ENCODE results near the gene FBXO34.

Gene FBXO34

DNA sequence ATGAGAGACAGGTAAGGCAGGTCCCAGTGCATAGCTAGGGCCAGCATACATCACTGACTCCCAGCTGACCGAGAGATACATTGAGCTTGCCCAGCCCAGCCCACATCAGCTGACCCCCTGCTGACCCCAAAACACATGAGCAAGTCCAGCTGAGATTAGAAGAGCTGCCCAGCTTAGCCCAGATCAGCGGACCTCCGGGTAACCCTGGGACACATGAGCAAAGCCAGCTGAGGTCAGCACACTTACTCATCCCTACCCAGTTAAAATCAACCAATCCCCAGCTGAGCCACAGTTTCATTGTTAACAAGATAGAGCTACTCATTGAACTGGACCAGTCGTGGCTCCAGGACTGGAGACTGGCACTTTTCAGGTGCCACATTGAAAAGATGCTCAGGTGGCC is 21.8 kb upstream of the FBXO34 start:
- no peak for TF ChIP-seq RAD21 (IDR thresholded peaks at IDR 0.05; ENCODE audit: low read depth)
- TF ChIP-seq FOXM1 (IDR thresholded peaks at IDR 0.05; ENCODE audit: borderline replicate concordance, low read depth): no peak
- no peak for TF ChIP-seq TCF12 (IDR thresholded peaks at IDR 0.05; ENCODE audit: low read depth)
- TF ChIP-seq NFIC (IDR thresholded peaks at IDR 0.05): no peak
- TF ChIP-seq, protein P1, sequence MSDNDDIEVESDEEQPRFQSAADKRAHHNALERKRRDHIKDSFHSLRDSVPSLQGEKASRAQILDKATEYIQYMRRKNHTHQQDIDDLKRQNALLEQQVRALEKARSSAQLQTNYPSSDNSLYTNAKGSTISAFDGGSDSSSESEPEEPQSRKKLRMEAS (IDR thresholded peaks at IDR 0.05): no peak
- TF ChIP-seq, protein P2, sequence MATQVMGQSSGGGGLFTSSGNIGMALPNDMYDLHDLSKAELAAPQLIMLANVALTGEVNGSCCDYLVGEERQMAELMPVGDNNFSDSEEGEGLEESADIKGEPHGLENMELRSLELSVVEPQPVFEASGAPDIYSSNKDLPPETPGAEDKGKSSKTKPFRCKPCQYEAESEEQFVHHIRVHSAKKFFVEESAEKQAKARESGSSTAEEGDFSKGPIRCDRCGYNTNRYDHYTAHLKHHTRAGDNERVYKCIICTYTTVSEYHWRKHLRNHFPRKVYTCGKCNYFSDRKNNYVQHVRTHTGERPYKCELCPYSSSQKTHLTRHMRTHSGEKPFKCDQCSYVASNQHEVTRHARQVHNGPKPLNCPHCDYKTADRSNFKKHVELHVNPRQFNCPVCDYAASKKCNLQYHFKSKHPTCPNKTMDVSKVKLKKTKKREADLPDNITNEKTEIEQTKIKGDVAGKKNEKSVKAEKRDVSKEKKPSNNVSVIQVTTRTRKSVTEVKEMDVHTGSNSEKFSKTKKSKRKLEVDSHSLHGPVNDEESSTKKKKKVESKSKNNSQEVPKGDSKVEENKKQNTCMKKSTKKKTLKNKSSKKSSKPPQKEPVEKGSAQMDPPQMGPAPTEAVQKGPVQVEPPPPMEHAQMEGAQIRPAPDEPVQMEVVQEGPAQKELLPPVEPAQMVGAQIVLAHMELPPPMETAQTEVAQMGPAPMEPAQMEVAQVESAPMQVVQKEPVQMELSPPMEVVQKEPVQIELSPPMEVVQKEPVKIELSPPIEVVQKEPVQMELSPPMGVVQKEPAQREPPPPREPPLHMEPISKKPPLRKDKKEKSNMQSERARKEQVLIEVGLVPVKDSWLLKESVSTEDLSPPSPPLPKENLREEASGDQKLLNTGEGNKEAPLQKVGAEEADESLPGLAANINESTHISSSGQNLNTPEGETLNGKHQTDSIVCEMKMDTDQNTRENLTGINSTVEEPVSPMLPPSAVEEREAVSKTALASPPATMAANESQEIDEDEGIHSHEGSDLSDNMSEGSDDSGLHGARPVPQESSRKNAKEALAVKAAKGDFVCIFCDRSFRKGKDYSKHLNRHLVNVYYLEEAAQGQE (IDR thresholded peaks at IDR 0.05; ENCODE audit: low read depth): no peak
- TF ChIP-seq TAF1 (IDR thresholded peaks at IDR 0.05; ENCODE audit: low read depth): no peak
- no peak for TF ChIP-seq CREB1 (IDR thresholded peaks at IDR 0.05; ENCODE audit: low read depth)
- TF ChIP-seq EGR1 (IDR thresholded peaks at IDR 0.05): no peak
- TF ChIP-seq CEBPB (IDR thresholded peaks at IDR 0.05): no peak
- no peak for TF ChIP-seq TEAD4 (IDR thresholded peaks at IDR 0.05)

DNA sequence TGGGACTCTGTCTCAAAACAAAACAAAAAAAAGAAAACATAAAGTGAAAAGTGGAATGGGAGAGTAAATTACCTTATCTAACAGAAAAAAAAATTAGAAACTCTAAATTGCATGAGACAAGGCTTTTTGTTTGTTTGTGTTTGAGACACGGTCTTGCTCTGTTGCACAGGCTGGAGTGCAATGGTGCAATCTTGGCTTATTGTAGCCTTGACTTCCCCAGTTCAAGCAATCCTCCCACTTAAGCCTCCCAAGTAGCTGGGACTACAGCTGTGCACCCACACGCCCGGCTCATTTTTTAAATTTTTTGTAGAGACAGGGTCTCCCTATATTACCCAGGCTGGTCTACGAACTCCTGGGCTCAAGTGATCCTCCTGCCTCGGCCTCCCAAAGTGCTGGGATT is 17.9 kb upstream of the FBXO34 start:
- TF ChIP-seq, protein P1 (IDR thresholded peaks at IDR 0.05): no peak

DNA sequence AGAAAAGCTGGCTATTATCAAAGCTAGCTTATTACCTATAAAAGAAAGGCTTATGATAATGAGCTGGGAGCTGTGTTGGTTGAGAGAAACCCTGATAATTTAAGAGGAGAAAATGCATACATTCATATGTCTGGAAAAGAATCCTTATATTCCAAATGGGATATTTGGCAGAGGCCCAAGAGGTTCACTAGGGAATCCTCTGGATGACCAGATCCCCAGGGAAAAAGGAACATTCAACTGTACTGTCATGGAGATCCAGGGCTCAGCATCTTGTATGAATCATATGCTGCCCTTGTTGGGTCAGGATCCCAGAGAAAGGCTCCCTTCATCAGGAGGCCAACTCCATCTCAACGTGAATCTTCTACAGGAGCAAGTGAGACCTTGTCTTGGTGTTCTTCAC is 16.6 kb upstream of the FBXO34 start:
- TF ChIP-seq TEAD4 (IDR thresholded peaks at IDR 0.05) (no peak), EGR1 (IDR thresholded peaks at IDR 0.05) (no peak), NFIC (IDR thresholded peaks at IDR 0.05) (no peak), TCF12 (IDR thresholded peaks at IDR 0.05; ENCODE audit: low read depth) (no peak), FOXM1 (IDR thresholded peaks at IDR 0.05; ENCODE audit: borderline replicate concordance, low read depth) (no peak), CREB1 (IDR thresholded peaks at IDR 0.05; ENCODE audit: low read depth) (no peak), YY1 (IDR thresholded peaks at IDR 0.05; ENCODE audit: low read depth) (no peak), RAD21 (IDR thresholded peaks at IDR 0.05; ENCODE audit: low read depth) (no peak), CEBPB (IDR thresholded peaks at IDR 0.05) (no peak), TAF1 (IDR thresholded peaks at IDR 0.05; ENCODE audit: low read depth) (no peak), ZBTB7A (IDR thresholded peaks at IDR 0.05; ENCODE audit: low read depth) (no peak), EP300 (IDR thresholded peaks at IDR 0.05; ENCODE audit: borderline replicate concordance) (no peak)
- TF ChIP-seq, protein P1 (IDR thresholded peaks at IDR 0.05): no peak
- TF ChIP-seq, protein P2 (IDR thresholded peaks at IDR 0.05; ENCODE audit: low read depth): no peak
- TF ChIP-seq, protein P3, sequence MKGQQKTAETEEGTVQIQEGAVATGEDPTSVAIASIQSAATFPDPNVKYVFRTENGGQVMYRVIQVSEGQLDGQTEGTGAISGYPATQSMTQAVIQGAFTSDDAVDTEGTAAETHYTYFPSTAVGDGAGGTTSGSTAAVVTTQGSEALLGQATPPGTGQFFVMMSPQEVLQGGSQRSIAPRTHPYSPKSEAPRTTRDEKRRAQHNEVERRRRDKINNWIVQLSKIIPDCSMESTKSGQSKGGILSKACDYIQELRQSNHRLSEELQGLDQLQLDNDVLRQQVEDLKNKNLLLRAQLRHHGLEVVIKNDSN (IDR thresholded peaks at IDR 0.05): no peak

DNA sequence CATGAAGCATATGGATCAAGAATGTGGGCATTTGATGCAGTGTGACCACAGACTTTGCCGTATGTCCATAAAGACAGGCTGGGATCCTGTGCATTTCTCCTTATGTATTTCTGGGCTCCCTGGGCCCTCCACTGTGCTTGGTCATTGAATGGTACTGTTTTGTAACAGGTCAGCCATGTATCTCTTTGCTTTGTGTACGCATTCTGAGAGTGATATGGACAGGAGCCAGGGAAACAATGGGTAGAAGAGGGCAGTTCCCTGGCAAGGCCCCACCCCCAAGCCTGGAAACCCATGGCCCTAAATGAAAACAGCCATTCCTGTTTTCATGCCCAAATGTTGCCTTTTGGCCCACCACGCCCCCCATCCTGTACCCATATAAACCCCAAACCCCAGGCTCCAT is 15.2 kb upstream of the FBXO34 start:
- TF ChIP-seq ZBTB7A (IDR thresholded peaks at IDR 0.05; ENCODE audit: low read depth) (no peak), TCF12 (IDR thresholded peaks at IDR 0.05; ENCODE audit: low read depth) (no peak), FOXM1 (IDR thresholded peaks at IDR 0.05; ENCODE audit: borderline replicate concordance, low read depth) (no peak), CREB1 (IDR thresholded peaks at IDR 0.05; ENCODE audit: low read depth) (no peak), EGR1 (IDR thresholded peaks at IDR 0.05) (no peak), CEBPB (IDR thresholded peaks at IDR 0.05) (no peak), YY1 (IDR thresholded peaks at IDR 0.05; ENCODE audit: low read depth) (no peak), TAF1 (IDR thresholded peaks at IDR 0.05; ENCODE audit: low read depth) (no peak), EP300 (IDR thresholded peaks at IDR 0.05; ENCODE audit: borderline replicate concordance) (no peak), NFIC (IDR thresholded peaks at IDR 0.05) (no peak), TEAD4 (IDR thresholded peaks at IDR 0.05) (no peak)

DNA sequence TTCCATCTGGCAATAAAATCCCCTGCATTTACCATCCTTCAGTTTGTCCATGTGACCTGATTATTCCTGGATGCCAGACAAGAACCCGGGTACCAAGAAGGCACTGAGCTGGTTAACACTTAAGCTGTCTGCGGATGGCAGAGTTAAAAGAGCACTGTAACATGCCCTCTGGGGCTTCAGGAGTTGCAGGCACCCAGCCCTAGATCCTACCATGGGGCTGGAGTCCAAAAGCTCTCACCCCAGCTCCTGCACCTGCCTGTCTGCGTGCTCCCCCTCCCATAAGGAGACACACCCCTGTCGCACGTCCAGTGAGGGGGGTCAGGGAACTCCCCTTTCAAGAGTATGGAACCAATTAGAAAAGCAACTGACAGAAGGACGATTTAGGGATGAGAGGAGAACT is 14.6 kb upstream of the FBXO34 start:
- TF ChIP-seq FOXM1 (IDR thresholded peaks at IDR 0.05; ENCODE audit: borderline replicate concordance, low read depth) (no peak), RAD21 (IDR thresholded peaks at IDR 0.05; ENCODE audit: low read depth) (no peak), EGR1 (IDR thresholded peaks at IDR 0.05) (no peak), EP300 (IDR thresholded peaks at IDR 0.05; ENCODE audit: borderline replicate concordance) (no peak), TEAD4 (IDR thresholded peaks at IDR 0.05) (no peak), CREB1 (IDR thresholded peaks at IDR 0.05; ENCODE audit: low read depth) (no peak), TCF12 (IDR thresholded peaks at IDR 0.05; ENCODE audit: low read depth) (no peak), ZBTB7A (IDR thresholded peaks at IDR 0.05; ENCODE audit: low read depth) (no peak), YY1 (IDR thresholded peaks at IDR 0.05; ENCODE audit: low read depth) (no peak), CEBPB (IDR thresholded peaks at IDR 0.05) (no peak), NFIC (IDR thresholded peaks at IDR 0.05) (no peak), TAF1 (IDR thresholded peaks at IDR 0.05; ENCODE audit: low read depth) (no peak)
- TF ChIP-seq, protein P2 (IDR thresholded peaks at IDR 0.05; ENCODE audit: low read depth): no peak
- TF ChIP-seq, protein P1 (IDR thresholded peaks at IDR 0.05): no peak
- TF ChIP-seq, protein P3 (IDR thresholded peaks at IDR 0.05): no peak

All from Ishikawa (cell line).